Stimulated activated CD8-positive, alpha-beta memory T cell treated with anti-CD3 and anti-CD28 coated beads, Interleukin-15, amount 100 ng/mL, for 24 hours (primary cell): ENCODE data around the gene RGS9BP.
"Not testable (repeated sequence)": the region's sequence is repeated elsewhere in the genome, so short reads cannot be mapped to it uniquely, and the experiment has no call there.

Source experiments
- DNase-seq: peaks from one replicate; pipeline ENCODE4 v3.0.0-alpha.2; 2020; ENCODE audit warnings: low read depth

The RGS9BP gene, protein sequence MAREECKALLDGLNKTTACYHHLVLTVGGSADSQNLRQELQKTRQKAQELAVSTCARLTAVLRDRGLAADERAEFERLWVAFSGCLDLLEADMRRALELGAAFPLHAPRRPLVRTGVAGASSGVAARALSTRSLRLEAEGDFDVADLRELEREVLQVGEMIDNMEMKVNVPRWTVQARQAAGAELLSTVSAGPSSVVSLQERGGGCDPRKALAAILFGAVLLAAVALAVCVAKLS

DNA sequence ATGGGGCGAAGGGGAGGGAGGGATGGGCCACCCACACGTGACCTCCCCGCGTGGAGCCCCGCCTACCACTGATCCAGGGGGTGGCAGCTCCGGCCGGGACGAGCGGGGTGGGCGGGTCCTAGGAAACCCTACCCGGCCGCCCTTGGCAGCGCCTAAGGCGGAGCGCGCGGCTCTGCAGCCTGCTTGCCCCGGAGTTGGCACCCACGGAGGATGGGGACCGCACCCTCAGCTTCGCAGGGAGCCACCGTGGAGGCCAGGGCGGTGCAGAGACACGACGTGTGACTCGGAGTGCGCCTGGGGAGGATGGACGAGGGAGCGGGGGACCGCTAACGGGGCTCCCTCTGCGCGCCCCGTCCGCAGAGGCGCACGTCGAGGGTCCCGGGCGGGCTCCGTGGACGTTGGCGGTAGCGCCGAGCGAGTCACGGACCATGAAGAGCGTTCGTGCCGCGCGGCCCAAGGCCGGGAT is at the start of gene RGS9BP:
TSS of gene RGS9BP (plus strand) at position 129 of the 466 bp plus-strand sequence. CDS start 416 bp downstream, outside the sequence.
- DNase-seq: no peak

DNA sequence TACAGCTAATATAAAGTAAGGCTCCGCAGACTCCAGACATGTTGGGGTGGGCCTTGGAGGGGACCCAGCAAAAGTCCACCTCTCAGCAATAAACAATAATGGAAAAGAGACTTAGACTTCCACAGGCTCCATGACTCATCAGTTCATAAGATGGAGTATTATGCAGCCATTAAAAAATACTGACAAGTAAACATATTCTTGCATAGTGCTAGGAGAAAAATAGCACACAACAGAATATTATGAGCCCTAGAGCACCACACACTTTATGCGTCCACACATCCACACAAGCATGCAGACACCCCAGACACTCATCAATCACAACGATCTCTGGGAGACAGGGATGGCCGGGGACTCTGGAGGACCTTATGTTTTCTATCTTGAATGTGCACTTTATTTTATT is 48.7 kb upstream of the RGS9BP start:
- DNase-seq: no peak

DNA sequence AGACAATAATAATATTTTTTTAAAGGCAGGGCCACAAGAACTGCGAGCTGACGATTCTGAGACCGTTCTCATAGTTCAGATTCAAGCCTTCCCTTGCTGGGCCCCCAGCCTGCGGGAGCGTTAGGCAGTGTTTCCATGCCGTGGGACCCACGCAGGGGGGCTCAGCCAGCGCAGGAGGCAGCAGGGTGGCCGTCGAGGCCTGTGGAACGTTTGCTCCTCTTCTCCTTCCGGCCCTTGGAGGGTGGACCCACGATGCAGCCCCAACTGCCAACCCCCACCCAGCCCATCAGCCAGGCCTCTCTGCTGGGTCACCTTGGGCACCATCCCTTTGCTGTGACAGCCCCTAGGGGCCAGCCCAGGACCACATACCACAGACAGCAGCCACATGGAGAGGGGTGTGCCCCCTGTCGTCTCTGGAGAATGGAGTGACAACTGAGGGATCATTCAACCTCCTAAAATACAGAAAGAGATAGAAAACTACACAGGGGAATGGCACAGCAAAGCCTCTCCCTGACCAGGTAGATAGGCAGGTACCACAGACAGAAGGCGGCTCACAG is 47.9 kb upstream of the RGS9BP start:
- DNase-seq: no peak

DNA sequence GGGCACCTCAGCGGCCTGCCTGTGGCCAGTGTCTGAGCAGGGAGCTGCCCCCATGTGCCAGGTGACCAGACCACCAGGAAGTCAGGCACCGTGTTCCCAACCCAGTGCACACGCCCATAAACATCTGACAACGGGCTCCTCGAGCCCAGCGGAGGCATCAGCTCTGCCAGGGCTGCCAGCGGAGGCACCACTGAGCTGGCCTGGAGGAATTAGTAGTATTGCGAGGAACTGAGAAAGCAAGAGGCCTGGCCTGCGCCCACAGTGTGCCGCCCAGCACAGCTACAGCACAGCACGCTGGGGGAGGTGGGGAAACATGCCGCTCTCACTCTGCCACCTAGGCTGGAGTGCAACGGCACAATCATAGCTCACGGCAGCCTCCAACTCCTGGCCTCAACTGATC is 45.3 kb upstream of the RGS9BP start:
- no peak for DNase-seq

DNA sequence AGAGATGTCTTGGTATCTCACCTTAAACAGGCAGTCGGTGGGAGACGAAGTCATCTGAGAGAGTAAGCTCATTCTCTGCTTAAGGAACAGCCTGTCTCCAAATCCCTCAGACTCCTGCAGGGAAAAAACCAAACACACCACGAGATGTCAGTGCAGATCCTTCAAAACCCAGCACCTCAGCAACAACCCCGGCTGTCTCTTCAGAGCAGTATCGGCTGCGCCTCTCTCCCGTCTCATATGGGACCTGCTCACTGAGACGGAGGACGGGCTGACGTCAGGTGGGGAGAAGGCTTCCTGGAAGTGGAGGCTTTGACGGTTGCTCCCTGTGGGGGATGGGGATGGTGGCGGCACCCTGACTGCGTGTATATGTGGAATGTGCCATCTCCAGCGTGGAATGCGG is 44.3 kb upstream of the RGS9BP start:
- DNase-seq: no peak

DNA sequence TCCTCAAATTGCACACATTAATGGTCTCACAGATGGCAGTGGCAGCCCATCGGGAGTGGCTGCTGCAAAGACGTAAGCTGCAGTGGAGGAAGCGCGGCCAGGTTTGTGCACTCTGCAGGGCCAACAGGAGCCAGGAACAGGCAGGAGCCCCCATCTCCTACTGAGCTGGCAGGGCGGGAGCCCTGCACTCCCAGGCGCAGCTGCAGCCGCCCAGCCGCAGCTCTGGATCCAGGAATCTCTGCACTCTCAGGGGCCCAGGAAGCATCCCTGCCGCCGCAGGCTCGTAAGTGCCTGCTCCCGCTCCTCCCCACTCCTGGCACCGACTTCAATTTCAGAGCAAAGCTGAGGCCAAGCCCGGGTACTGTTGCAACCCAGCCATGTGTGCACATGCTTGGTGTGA is 38.2 kb upstream of the RGS9BP start:
- DNase-seq: no peak

DNA sequence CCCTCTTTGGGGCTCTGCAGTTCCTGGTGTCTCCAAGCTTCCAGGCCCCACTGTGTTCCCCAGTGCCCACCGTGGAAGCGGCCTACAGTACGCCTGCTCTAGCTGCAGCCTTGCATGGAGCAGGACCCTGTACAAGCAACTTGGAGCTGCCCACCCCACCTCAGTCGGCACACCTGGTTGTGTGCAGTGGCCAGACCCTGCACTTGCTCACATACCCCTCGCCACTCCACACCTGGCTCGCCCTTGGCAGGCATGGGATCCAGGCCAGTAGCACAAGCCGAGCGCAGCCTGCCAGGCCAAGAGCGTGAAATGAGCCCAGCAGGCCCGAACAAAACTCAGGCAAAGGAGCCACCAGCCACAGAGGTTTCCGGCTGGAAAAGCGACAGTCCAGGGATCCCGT is 37.0 kb upstream of the RGS9BP start:
- no peak for DNase-seq

DNA sequence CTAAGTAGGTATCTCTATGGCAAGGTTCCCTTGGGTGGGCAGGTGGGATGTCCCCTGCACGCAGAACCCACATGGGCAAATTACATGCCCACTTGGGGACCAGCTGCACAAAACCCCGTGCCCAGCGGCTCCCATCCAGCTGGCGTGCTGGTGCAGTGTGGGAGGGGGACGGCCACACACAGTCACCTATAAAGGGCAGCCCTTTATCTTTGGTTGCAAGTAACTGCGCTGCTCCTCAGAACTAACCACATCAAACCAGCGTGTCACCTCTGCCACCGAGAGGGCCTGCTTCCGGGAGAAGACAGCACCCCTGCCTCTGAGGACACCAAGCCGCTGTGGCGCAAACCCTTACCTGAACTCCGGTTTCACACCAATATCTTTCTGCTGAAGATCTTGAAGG is 32.9 kb upstream of the RGS9BP start:
- DNase-seq: peak; percentile 10

DNA sequence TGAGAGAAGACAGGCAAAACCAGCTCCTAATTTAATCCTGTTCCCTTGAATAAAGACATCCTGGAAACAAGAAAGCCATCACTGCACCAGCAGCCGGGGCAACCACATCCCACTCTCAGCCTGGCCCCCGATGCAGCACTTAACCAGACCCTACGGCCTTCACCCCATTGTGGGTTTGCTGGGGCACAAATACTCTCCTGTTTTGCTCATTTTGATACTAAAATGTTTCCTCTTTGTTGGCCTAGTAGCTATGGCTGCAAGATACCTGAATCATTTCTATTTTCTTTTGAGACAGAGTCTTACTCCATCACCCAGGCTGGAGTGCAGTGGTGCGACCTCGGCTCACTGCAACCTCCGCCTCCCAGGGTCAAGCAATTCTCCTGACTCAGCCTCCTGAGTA is 29.1 kb upstream of the RGS9BP start:
- DNase-seq: no peak

DNA sequence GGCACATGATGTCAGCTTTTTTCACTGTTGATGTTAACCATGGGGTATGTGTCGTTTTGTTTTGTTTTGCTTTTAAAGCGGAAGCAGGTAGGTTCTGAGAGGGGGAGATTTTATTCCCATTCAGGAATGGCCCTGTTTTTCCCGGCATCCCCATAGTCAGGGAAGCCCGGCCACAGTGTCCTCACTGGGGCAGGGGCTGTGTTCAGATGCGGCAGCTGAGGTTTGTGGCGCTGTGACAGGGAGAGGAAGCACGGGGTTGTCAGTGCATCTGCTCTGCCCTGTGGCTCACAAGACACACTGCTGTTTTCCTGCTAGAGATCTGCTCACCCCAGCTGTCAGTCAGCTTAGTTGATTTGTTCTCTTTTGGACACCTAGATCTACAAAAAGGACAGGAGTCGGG is 28.3 kb upstream of the RGS9BP start:
- no peak for DNase-seq

DNA sequence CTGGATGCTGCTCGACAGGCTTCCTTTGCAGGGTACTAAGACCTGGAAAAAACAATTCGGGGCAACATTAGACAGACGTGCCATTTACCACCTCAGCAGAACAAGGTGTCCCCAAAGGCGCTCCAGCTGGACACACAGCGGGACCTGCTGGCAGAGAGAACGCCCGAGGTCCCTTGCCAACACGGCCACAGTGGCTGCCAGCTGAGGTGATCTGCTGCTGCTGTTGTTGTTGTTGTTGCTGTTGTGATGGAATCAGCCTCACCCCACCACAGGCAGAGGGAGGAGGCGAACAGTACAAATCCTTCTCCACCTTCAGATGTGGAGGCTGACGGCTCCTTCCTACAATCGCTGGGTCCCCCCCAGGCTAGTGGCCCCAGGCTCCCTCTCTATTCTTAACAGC is 25.9 kb upstream of the RGS9BP start:
- no peak for DNase-seq

DNA sequence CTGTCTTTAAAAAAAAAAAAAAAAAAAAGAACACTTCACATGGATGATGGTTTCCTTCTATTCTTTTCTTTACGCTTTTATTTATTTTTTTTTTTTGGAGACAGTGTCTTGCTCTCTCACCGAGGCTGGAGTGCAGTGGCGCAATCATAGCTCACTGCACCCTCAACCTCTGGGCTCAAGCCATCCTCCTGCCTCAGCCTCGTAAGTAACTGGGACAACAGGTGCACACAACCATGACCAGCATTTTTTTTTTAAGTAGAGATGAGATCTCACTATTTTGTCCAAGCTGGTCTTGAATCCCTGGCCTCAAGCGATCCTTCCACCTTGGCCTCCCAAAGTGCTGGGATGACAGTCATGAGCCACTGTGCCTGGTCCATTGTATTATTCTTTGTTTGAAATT is 25.0 kb upstream of the RGS9BP start:
- DNase-seq: no peak

DNA sequence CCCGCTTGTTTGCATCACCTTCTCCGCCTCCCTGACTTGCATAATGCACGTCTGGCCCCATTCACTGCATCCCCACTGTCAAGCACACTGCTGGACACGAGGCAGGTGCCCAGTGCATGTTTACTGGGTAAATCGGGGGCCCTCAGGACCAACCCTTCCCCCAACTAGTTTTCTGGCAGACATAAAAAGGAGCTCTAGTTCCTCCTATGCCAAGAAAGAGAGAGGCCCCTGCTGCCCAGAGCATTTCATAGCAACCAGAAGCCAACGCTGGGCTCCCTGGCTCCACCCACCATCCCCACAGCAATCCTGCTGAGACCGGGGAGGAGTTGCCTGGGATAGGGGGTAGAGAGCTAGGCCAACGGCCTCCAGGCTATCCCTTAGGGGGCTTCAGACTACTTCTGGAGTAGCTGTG is 23.9 kb upstream of the RGS9BP start:
- DNase-seq: no peak

DNA sequence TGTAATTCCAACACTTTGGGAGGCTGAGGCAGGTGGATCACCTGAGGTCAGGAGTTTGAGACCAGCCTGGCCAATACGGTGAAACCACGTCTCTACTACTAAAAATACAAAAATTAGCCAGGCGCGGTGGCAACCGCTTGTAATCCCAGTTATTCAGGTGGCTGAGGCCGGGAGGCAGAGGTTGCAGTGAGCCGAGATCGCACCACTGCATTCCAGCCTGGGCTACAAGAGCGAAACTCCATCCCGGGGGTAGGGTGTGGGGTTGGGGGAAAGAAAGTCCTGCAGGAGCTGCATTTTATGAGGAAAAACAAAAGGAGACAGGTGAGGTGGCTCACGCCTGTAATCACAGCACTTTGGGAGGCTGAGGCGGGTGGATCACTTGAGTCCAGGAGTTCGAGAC is 23.3 kb upstream of the RGS9BP start:
- not testable (repeated sequence) for DNase-seq

DNA sequence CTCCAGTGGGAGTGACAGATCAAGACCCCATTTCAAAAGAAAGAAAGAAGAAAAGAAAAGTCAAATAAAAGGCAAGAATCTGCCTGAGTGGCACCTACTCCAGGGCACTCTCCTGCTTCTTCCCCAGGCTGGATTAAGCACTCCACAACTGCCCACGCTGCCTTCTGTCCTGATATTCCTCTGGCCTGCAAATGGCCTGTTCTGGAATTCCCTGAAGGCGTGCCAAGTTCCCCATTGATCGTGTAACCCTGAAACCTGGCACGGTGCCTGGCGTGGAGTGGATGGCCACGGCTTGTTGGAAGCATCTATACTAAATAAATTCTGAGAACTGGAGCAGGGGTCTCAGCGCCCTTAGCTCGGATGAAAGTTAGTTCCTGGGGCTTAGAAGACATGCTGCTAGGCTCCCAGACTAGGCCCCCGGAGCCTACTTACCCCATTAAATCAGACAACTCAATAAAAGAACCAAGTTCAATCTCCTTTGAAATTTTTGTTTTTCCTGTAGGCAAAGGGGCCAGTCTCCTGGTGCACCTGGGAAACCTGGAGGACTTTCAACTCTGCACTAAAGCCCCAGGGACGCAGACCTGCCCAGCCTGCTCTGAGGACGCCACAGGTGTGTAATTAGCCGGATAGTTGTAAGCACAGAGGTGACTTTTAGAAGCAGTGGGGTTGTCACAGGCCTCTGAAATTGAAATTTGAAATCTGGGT is 22.6 kb upstream of the RGS9BP start:
- no peak for DNase-seq

DNA sequence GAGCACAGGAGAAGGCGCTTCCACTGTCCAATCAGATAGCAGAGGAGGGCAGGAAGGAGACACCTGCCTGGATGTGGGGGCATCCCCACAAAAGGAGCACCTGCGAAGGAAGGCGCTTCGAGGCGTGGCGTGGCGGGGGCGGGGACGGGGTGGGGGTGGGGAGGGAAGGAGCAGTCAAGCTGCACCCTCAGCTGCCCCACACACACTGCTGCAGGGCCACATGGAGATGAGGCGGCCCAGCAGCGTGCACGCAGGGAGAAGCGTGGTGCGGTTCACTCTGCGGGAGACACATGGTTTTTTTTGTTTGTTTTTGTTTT is 22.1 kb upstream of the RGS9BP start:
- DNase-seq: no peak

DNA sequence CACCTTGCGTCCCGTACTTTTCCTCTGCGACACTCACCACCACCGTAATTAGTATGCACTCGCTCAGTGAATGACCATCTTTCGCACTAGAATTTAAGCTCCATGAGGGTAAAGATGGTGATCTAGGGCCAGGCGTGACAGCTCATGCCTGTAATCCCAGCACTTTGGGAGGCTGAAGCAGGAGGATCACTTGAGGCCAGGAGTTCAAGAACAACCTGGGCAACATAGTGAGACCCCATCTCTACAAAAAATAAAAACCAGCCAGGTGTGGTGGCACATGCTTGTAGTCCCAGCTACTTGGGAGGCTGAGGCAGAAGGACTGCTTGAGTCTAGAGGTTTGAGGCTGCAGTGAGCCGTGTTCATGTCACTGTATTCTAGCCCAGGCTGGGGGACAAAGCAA is 19.3 kb upstream of the RGS9BP start:
- not testable (repeated sequence) for DNase-seq

DNA sequence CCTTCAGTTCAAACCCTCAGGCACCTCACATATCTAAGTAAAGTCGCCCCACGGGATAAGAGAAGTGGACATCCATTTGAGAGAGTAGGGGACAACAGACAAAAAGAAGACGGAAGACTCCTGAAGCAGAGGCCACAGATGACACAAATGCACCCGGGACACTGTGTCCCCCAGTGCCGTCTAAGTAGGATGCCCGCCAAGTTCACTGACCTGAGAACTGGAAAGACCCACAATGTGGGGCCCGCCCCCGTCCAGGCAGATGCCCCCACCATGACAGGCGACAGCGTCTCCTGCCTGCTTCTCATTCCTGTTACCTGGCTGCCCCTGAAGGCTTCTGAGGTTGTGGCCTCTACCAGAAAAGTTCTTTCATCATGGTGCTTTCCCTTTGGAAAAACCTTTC is 17.6 kb upstream of the RGS9BP start:
- no peak for DNase-seq

DNA sequence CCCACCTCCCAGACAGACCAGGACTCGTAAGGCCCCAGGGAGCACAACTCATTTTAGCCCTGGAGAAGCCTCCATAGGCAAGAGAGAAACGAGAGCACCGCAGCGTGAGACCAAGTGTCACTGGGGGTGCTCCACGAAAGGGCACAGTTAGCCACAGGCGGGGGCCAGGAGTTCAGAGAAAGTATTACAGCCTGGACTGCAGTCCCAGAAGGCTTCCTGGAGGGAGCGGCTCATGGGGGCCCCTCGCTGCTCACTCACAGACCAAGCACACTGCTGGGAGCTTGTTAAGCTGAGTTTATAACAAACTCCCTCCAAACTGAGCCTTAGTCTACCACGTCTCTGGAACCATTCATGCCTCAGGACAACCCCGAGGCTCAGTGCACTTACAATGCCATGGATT is 17.1 kb upstream of the RGS9BP start:
- no peak for DNase-seq

DNA sequence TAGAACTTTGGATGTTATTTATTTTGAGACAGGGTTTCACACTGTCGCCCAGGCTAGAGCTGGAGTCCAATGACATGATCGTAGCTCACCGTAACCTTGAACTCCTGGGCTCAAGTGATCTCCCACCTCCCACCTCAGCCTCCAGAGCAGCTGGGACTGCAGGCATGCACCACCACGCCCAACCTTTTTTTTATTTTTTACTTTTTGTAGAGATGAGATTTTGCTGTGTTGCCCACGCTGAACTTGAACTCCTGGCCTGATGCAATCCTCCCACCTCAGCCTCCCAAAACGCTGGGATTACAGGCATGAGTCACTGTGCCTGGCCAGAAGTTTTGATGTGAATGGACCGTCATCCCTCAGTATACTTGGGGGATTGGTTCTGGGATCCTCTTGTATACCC is 14.3 kb upstream of the RGS9BP start:
- DNase-seq: no peak

DNA sequence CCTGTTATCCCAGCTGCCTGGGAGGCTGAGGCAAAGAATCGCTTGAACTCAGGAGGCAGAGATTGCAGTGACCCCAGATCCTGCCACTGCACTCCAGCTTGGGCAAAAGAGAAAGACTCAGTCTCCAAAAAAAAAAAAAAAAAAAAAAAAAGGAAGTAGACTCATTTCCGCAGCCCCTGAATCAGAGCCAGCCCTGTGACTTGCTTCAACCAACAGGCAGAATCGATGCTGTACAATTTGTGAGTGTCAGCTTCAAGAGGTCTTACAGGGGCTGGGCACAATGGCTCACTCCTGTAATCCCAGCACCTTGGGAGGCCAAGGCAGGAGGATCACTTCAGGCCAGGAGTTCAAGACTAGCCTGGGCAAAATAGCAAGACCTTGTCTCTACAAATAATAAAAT is 13.5 kb upstream of the RGS9BP start:
- no peak for DNase-seq

DNA sequence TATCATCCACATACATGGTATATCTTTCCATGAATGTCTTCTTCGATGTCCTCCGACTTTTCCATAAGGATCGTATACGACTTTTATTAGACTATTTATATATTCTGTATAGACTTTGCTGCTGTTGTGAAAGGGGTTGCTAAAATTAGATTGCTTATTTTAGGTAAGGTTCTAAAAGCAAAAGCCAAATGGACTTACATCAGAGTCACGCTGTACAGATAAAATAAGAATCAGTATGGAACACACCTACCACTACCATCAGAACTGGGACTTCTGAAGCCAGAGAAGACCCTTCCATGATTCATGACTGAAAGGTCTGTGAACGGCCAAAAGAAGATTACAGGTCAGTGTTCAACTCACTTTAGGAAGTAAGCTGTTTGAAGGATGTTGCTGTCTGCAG is 9.6 kb upstream of the RGS9BP start:
- DNase-seq: no peak

DNA sequence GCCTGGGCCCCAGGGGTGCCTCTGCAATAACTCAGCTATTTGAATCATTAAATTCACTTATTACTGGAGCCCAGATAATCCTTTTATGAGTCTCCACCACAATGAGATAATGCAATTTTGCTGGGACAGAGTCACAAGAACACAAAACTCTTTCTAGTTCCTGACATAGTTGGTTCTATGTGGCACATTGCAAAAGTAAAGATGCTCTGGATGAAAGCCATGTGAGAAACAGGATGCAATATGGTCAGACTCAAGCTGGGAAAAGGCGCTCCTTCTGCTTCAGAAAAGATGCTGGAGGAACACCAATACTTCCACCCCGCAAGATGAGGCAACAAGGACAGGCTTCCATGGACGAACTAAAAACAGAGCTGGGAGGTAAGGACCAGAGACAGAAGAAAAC is 6.3 kb upstream of the RGS9BP start:
- DNase-seq: no peak
